Liver (tissue), 9 donors: Measurements from ENCODE around the gene ANKS3. TPM values are rescaled to one million over a fixed set of nuclear protein-coding genes. Genes with fewer than 3 reads are reported as not detected.

Experiments
- DNase-seq: peaks from one replicate; pipeline ENCODE4 v3.0.0-alpha.2; 2017; ENCODE audit warnings: low spot score
- H3K27ac ChIP-seq, 2 donors: one replicate each; pipeline ENCODE4 v1.7.0; 2013; ENCODE audit warnings: inconsistent platforms in 2 of 2, low read length in 2 of 2, control low read depth in 1 of 2, low read depth in 1 of 2, mild to moderate bottlenecking in 1 of 2
- H3K27me3 ChIP-seq, 4 donors: one replicate each; pipeline versions ENCODE4 v1.6.1 to v1.7.0; 2013; ENCODE audit warnings: low read length in 3 of 4, inconsistent platforms in 1 of 4, mild to moderate bottlenecking in 1 of 4, moderate library complexity in 1 of 4; ENCODE audit not compliant: control insufficient read depth in 4 of 4, insufficient read depth in 4 of 4
- H3K36me3 ChIP-seq, 4 donors: one replicate each; pipeline versions ENCODE4 v1.6.1 to v1.7.0; 2013; ENCODE audit warnings: low read length in 3 of 4, mild to moderate bottlenecking in 3 of 4, low read depth in 1 of 4, moderate library complexity in 1 of 4; ENCODE audit not compliant: control insufficient read depth in 4 of 4, insufficient read depth in 3 of 4
- H3K4me1 ChIP-seq, 4 donors: one replicate each; pipeline versions ENCODE4 v1.6.1 to v1.7.0; 2013; ENCODE audit warnings: low read length in 3 of 4, mild to moderate bottlenecking in 3 of 4, moderate library complexity in 1 of 4; ENCODE audit not compliant: control insufficient read depth in 4 of 4, insufficient read depth in 4 of 4
- H3K4me3 ChIP-seq, 3 donors: one replicate each; pipeline versions ENCODE4 v1.6.1 to v1.7.0; 2013; ENCODE audit warnings: low read length in 3 of 3, control low read depth in 1 of 3, low read depth in 1 of 3, mild to moderate bottlenecking in 1 of 3
- H3K9ac ChIP-seq, 2 donors: one replicate each; pipeline ENCODE4 v1.7.0; 2013; ENCODE audit warnings: low read length in 2 of 2, mild to moderate bottlenecking in 2 of 2, moderate library complexity in 2 of 2, control low read depth in 1 of 2, low read depth in 1 of 2
- H3K9me3 ChIP-seq, 4 donors: one replicate each; pipeline versions ENCODE4 v1.6.1 to v1.7.0; 2013; ENCODE audit warnings: low read length in 3 of 4; ENCODE audit not compliant: control insufficient read depth in 4 of 4
- EGR1 ChIP-seq, 2 donors: IDR thresholded peaks; 2 replicates each; pipeline ENCODE4 v1.6.1; 2016 to 2018; ENCODE audit warnings: antibody characterized with exemption in 2 of 2, low read depth in 2 of 2
- FOXA1 ChIP-seq: IDR thresholded peaks from 2 replicates; pipeline ENCODE4 v1.6.1; 2016; ENCODE audit warnings: antibody characterized with exemption
- GABPA ChIP-seq, 2 donors: IDR thresholded peaks in 1 of 2; conservative IDR thresholded peaks in 1 of 2; 2 replicates each; pipeline ENCODE4 v1.6.1; 2016; ENCODE audit warnings: antibody characterized with exemption in 2 of 2, mild to moderate bottlenecking in 1 of 2, moderate library complexity in 1 of 2
- HNF4A ChIP-seq, 2 donors: conservative IDR thresholded peaks; 2 replicates each; pipeline ENCODE4 v1.6.1; 2016; ENCODE audit warnings: antibody characterized with exemption in 2 of 2, mild to moderate bottlenecking in 2 of 2
- HNF4G ChIP-seq: IDR thresholded peaks from 2 replicates; pipeline ENCODE4 v1.6.1; 2016; ENCODE audit warnings: antibody characterized with exemption
- JUND ChIP-seq, 2 donors: IDR thresholded peaks; 2 replicates each; pipeline ENCODE4 v1.6.1; 2016; ENCODE audit warnings: antibody characterized with exemption in 2 of 2
- NR2F2 ChIP-seq: IDR thresholded peaks from 2 replicates; pipeline ENCODE4 v1.6.1; 2016; ENCODE audit warnings: antibody characterized with exemption
- RAD21 ChIP-seq, 2 donors: IDR thresholded peaks; 2 replicates each; pipeline ENCODE4 v1.6.1; 2016; ENCODE audit warnings: antibody characterized with exemption in 2 of 2, mild to moderate bottlenecking in 2 of 2
- RXRA ChIP-seq, 2 donors: IDR thresholded peaks; 2 replicates each; pipeline ENCODE4 v1.6.1; 2017 to 2018; ENCODE audit warnings: antibody characterized with exemption in 2 of 2, mild to moderate bottlenecking in 1 of 2
- SP1 ChIP-seq: IDR thresholded peaks from 2 replicates; pipeline ENCODE4 v1.6.1; 2018; ENCODE audit warnings: antibody characterized with exemption, mild to moderate bottlenecking
- TAF1 ChIP-seq: conservative IDR thresholded peaks from 2 replicates; pipeline ENCODE4 v1.6.1; 2016; ENCODE audit warnings: antibody characterized with exemption, mild to moderate bottlenecking
- YY1 ChIP-seq: IDR thresholded peaks from 2 replicates; pipeline ENCODE4 v1.6.1; 2016; ENCODE audit warnings: antibody characterized with exemption, mild to moderate bottlenecking
- WGBS: extraction: QIAGEN DNeasy Blood & Tissue Kit; methylation state at CpG from one replicate; pipeline ENCODE4 v1.1.7; 2013; 5-methylcytosine and 5-hydroxymethylcytosine counted together
- polyA plus RNA-seq, 2 donors: library from polyadenylated mRNA; stranded (reverse) in 1 of 2; unstranded in 1 of 2; fragments of 200-250 nt in 1 of 2; fragments of >200 nt in 1 of 2; fragmentation: Nextera tagmentation in 1 of 2; extraction: Ambion mirVana in 1 of 2; gene quantifications; one replicate each; pipeline versions ENCODE4 v1.2.1 to v1.2.3, GENCODE V29; 2013 to 2015
- total RNA-seq, 2 donors: library from RNA; depleted of rRNA; stranded (reverse); fragments of >200 nt; gene quantifications; one replicate each; pipeline ENCODE4 v1.2.3, GENCODE V29; 2014
- TF ChIP-seq, protein P1 (sequence below): IDR thresholded peaks from 2 replicates; pipeline ENCODE4 v1.6.1; 2016; ENCODE audit warnings: antibody characterized with exemption
- TF ChIP-seq, protein P2 (sequence below): fragments of 150-350 bp; IDR thresholded peaks from 2 replicates; pipeline ENCODE4 v1.5.1; 2017; ENCODE audit warnings: improper control_type of control experiment, low read depth, low read length; ENCODE audit not compliant: missing input control
- TF ChIP-seq, protein P3 (sequence below): IDR thresholded peaks from 2 replicates; pipeline ENCODE4 v1.6.1; 2016; ENCODE audit warnings: antibody characterized with exemption, mild to moderate bottlenecking
- TF ChIP-seq, protein P4 (sequence below): IDR thresholded peaks from 2 replicates; pipeline ENCODE4 v1.6.1; 2016; ENCODE audit warnings: antibody characterized with exemption
- TF ChIP-seq, protein P5 (sequence below): IDR thresholded peaks from 2 replicates; pipeline ENCODE4 v1.6.1; 2016; ENCODE audit warnings: antibody characterized with exemption
- donor health status: healthy.
- donor health status: healthy.
- donor health status: healthy.
- donor health status: healthy.
- donor health status: healthy.

The ANKS3 gene
- total and polyA plus RNA-seq, 4 donors = 4.0 to 14.0 (median 4.7) TPM

DNA sequence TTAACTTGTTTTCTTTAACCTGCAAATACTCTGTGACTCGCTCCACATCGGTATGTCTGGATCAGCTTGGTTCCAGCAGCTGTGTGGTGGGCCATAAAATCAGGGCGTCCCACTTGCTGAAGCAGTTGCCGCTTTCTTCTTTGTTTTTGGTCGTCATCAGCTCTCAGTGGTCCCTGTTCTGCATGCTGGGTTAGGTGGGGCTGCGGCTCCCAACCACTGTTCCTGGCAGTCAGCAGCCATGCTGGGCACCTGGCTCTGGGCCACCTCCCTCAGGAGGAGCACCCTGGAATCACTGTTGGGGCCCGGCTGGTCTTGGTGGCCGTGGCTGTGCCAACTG, 86.5 kb downstream of the ANKS3 start:
- WGBS = 99% methylated on average over 8 of the region's 8 CpGs
- Histone ChIP-seq H3K27ac (no peak overlapping the region), H3K4me1 (peaks cover 3 to 8% (median 6%) of the 10 kb centered on the region in 4 donors), H3K36me3 (peaks cover 0 to 8% (median 2%) of the 10 kb centered on the region in 4 donors), H3K9ac (no peak overlapping the region), H3K4me3 (no peak overlapping the region), H3K9me3 (no peaks in the 10 kb centered on the region), H3K27me3 (no peaks in the 10 kb centered on the region)
- DNase-seq = no peak
- no peak for TF ChIP-seq RXRA (IDR thresholded peaks at IDR 0.05)
- TF ChIP-seq TAF1 = no peak
- TF ChIP-seq, protein P1, sequence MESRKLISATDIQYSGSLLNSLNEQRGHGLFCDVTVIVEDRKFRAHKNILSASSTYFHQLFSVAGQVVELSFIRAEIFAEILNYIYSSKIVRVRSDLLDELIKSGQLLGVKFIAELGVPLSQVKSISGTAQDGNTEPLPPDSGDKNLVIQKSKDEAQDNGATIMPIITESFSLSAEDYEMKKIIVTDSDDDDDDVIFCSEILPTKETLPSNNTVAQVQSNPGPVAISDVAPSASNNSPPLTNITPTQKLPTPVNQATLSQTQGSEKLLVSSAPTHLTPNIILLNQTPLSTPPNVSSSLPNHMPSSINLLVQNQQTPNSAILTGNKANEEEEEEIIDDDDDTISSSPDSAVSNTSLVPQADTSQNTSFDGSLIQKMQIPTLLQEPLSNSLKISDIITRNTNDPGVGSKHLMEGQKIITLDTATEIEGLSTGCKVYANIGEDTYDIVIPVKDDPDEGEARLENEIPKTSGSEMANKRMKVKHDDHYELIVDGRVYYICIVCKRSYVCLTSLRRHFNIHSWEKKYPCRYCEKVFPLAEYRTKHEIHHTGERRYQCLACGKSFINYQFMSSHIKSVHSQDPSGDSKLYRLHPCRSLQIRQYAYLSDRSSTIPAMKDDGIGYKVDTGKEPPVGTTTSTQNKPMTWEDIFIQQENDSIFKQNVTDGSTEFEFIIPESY = no peak
- TF ChIP-seq GABPA (IDR thresholded peaks at IDR 0.05 in 1 of 2, conservative IDR thresholded peaks at IDR 0.05 in 1 of 2) = no peak
- no peak for TF ChIP-seq NR2F2
- no peak for TF ChIP-seq HNF4G
- TF ChIP-seq JUND (IDR thresholded peaks at IDR 0.05) = no peak
- no peak for TF ChIP-seq RAD21 (IDR thresholded peaks at IDR 0.05)
- TF ChIP-seq, protein P2, sequence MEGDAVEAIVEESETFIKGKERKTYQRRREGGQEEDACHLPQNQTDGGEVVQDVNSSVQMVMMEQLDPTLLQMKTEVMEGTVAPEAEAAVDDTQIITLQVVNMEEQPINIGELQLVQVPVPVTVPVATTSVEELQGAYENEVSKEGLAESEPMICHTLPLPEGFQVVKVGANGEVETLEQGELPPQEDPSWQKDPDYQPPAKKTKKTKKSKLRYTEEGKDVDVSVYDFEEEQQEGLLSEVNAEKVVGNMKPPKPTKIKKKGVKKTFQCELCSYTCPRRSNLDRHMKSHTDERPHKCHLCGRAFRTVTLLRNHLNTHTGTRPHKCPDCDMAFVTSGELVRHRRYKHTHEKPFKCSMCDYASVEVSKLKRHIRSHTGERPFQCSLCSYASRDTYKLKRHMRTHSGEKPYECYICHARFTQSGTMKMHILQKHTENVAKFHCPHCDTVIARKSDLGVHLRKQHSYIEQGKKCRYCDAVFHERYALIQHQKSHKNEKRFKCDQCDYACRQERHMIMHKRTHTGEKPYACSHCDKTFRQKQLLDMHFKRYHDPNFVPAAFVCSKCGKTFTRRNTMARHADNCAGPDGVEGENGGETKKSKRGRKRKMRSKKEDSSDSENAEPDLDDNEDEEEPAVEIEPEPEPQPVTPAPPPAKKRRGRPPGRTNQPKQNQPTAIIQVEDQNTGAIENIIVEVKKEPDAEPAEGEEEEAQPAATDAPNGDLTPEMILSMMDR = no peak
- no peak for TF ChIP-seq YY1
- no peak for TF ChIP-seq FOXA1
- no peak for TF ChIP-seq SP1
- TF ChIP-seq, protein P3, sequence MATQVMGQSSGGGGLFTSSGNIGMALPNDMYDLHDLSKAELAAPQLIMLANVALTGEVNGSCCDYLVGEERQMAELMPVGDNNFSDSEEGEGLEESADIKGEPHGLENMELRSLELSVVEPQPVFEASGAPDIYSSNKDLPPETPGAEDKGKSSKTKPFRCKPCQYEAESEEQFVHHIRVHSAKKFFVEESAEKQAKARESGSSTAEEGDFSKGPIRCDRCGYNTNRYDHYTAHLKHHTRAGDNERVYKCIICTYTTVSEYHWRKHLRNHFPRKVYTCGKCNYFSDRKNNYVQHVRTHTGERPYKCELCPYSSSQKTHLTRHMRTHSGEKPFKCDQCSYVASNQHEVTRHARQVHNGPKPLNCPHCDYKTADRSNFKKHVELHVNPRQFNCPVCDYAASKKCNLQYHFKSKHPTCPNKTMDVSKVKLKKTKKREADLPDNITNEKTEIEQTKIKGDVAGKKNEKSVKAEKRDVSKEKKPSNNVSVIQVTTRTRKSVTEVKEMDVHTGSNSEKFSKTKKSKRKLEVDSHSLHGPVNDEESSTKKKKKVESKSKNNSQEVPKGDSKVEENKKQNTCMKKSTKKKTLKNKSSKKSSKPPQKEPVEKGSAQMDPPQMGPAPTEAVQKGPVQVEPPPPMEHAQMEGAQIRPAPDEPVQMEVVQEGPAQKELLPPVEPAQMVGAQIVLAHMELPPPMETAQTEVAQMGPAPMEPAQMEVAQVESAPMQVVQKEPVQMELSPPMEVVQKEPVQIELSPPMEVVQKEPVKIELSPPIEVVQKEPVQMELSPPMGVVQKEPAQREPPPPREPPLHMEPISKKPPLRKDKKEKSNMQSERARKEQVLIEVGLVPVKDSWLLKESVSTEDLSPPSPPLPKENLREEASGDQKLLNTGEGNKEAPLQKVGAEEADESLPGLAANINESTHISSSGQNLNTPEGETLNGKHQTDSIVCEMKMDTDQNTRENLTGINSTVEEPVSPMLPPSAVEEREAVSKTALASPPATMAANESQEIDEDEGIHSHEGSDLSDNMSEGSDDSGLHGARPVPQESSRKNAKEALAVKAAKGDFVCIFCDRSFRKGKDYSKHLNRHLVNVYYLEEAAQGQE = no peak
- TF ChIP-seq EGR1 (IDR thresholded peaks at IDR 0.05; ENCODE audit: low read depth in 2 of 2) = no peak
- TF ChIP-seq, protein P4, sequence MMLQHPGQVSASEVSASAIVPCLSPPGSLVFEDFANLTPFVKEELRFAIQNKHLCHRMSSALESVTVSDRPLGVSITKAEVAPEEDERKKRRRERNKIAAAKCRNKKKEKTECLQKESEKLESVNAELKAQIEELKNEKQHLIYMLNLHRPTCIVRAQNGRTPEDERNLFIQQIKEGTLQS = no peak
- no peak for TF ChIP-seq HNF4A (conservative IDR thresholded peaks at IDR 0.05)
- TF ChIP-seq, protein P5, sequence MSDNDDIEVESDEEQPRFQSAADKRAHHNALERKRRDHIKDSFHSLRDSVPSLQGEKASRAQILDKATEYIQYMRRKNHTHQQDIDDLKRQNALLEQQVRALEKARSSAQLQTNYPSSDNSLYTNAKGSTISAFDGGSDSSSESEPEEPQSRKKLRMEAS = no peak
